Keratinocyte (primary cell): ENCODE measurements around the gene CC2D2B. TPM values are rescaled to one million over a fixed set of nuclear protein-coding genes. Genes with fewer than 3 reads are reported as not detected.

Source experiments
- DNase-seq: peaks from one replicate; pipeline ENCODE4 v3.0.0-alpha.2; 2011; ENCODE audit warnings: low read depth, missing footprints, low spot score
- FAIRE-seq: peaks from 2 replicates; lab custom pipeline; 2011; peaks lifted over from hg19 to GRCh38; lab: Jason Lieb, UNC
- H2AFZ ChIP-seq: 2 replicates; pipeline ENCODE4 v1.6.0; 2012; ENCODE audit warnings: low read length, control low read depth, inconsistent platforms; ENCODE audit not compliant: control insufficient read depth
- H3K27ac ChIP-seq: 2 replicates; pipeline ENCODE4 v1.5.1; 2011; ENCODE audit warnings: low read length; ENCODE audit not compliant: control insufficient read depth, insufficient read depth
- H3K27me3 ChIP-seq: 3 replicates; pipeline ENCODE4 v1.6.0; 2011; ENCODE audit warnings: low read length; ENCODE audit not compliant: control insufficient read depth, insufficient read depth; ENCODE audit errors: extremely low read depth
- H3K36me3 ChIP-seq, 2 experiments: 2 replicates in 1 of 2; 3 replicates in 1 of 2; pipeline ENCODE4 v1.5.1; 2011; ENCODE audit warnings: low read length in 2 of 2, mild to moderate bottlenecking in 1 of 2; ENCODE audit not compliant: control insufficient read depth in 2 of 2, insufficient read depth in 2 of 2; ENCODE audit errors: extremely low read depth in 1 of 2
- H3K4me1 ChIP-seq: 3 replicates; pipeline ENCODE4 v1.5.1; 2011; ENCODE audit warnings: low read length; ENCODE audit not compliant: control insufficient read depth, insufficient read depth; ENCODE audit errors: extremely low read depth
- H3K4me2 ChIP-seq: 3 replicates; pipeline ENCODE4 v1.6.0; 2011; ENCODE audit warnings: low read depth, low read length; ENCODE audit not compliant: control insufficient read depth, insufficient read depth; ENCODE audit errors: extremely low read depth
- H3K4me3 ChIP-seq, 3 experiments: fragments of 200-600 bp in 1 of 3; sonication (generic) in 1 of 3; 2 replicates in 2 of 3; 3 replicates in 1 of 3; pipeline ENCODE4 v1.5.1; 2011 to 2016; ENCODE audit warnings: low read length in 3 of 3, mild to moderate bottlenecking in 3 of 3, control low read depth in 2 of 3, inconsistent platforms in 1 of 3, low read depth in 1 of 3, mixed read lengths in 1 of 3, mixed run types in 1 of 3, moderate library complexity in 1 of 3; ENCODE audit not compliant: control insufficient read depth in 2 of 3, insufficient read depth in 2 of 3; ENCODE audit errors: extremely low read depth in 1 of 3
- H3K79me2 ChIP-seq: 2 replicates; pipeline ENCODE4 v1.6.0; 2012; ENCODE audit warnings: low read length; ENCODE audit not compliant: control insufficient read depth, insufficient read depth
- H3K9ac ChIP-seq: 3 replicates; pipeline ENCODE4 v1.6.0; 2011; ENCODE audit warnings: low read length; ENCODE audit not compliant: control insufficient read depth, insufficient read depth; ENCODE audit errors: extremely low read depth
- H3K9me1 ChIP-seq: 3 replicates; pipeline ENCODE4 v1.6.0; 2011; ENCODE audit warnings: low read length; ENCODE audit not compliant: control insufficient read depth, insufficient read depth; ENCODE audit errors: extremely low read depth
- H3K9me3 ChIP-seq: 2 replicates; pipeline ENCODE4 v1.5.1; 2012; ENCODE audit warnings: low read depth, low read length; ENCODE audit not compliant: control insufficient read depth
- H4K20me1 ChIP-seq: 3 replicates; pipeline ENCODE4 v1.6.0; 2011; ENCODE audit warnings: low read length; ENCODE audit not compliant: control insufficient read depth, insufficient read depth; ENCODE audit errors: extremely low read depth
- CTCF ChIP-seq, 3 experiments: IDR thresholded peaks in 1 of 3; conservative IDR thresholded peaks in 1 of 3; optimal IDR thresholded peaks in 1 of 3; 2 replicates in 2 of 3; 3 replicates in 1 of 3; pipeline versions ENCODE3 to v1.5.1; 2011; ENCODE audit warnings: low read length in 3 of 3, mild to moderate bottlenecking in 3 of 3, moderate library complexity in 2 of 3, control low read depth in 1 of 3, inconsistent platforms in 1 of 3; ENCODE audit not compliant: insufficient read depth in 2 of 3; ENCODE audit errors: extremely low read depth in 1 of 3
- EZH2 ChIP-seq: IDR thresholded peaks from one replicate; pipeline ENCODE4 v1.6.1; 2012; ENCODE audit warnings: inconsistent platforms, mild to moderate bottlenecking, low read length, moderate library complexity
- dilution Hi-C: fragments of 300-500 bp; cut with MboI; formaldehyde crosslinking; loops from one replicate; pipeline ENCODE4 v1.7.0; 2020; ENCODE audit warnings: low sequenced_read_pairs; ENCODE audit not compliant: extremely low pct_ligation_motif_present
- polyA plus RNA-seq, 5 experiments: library from polyadenylated mRNA; depleted of rRNA in 3 of 5; stranded (reverse) in 3 of 5; stranded (forward) in 1 of 5; unstranded in 1 of 5; fragments of >200 nt; gene quantifications; 1 replicate in 1 of 5; 2 replicates in 3 of 5; 3 replicates in 1 of 5; pipeline versions ENCODE4 v1.2.1 to v1.2.3, GENCODE V29; 2011 to 2012; ENCODE audit warnings: missing spikeins in 2 of 5, low read depth in 1 of 5, low replicate concordance in 1 of 5

CC2D2B gene
- polyA plus RNA-seq, 1 donor (not counting 4 experiments of a cell fraction or from before 2014, with no cell fraction given): 0.10 TPM

- Histone ChIP-seq H3K4me2 (no peak overlapping the region), H3K4me1 (peaks cover 4% of the 10 kb centered on the region), H3K79me2 (no peaks in the 10 kb centered on the region), H3K9me3 (no peaks in the 10 kb centered on the region), H3K27ac (no peak overlapping the region), H3K9me1 (no peaks in the 10 kb centered on the region), H3K4me3 (no peak overlapping the region), H3K36me3 (no peaks in the 10 kb centered on the region), H3K9ac (no peak overlapping the region), H3K27me3 (no peaks in the 10 kb centered on the region), H4K20me1 (no peaks in the 10 kb centered on the region), H2AFZ (no peak overlapping the region)
- DNase-seq: no peak
- no peak for TF ChIP-seq EZH2
- TF ChIP-seq CTCF (optimal IDR thresholded peaks at IDR 0.05 in 1 of 3, IDR thresholded peaks at IDR 0.05 in 1 of 3, conservative IDR thresholded peaks at IDR 0.05 in 1 of 3; ENCODE audit: extremely low read depth in 1 of 3, insufficient read depth in 2 of 3, low read length in 3 of 3): no peak
- FAIRE-seq: no peak
- dilution Hi-C loops: no loop called here
Observed at GRCh38 chr10:96034625-96035024, 126.8 kb downstream of the CC2D2B start.

- H3K4me2 ChIP-seq: no peak overlapping the region
- no peaks in the 10 kb centered on the region for H3K9me1 ChIP-seq
- H3K9ac ChIP-seq: no peak overlapping the region
- no peak for TF ChIP-seq EZH2
- TF ChIP-seq CTCF (optimal IDR thresholded peaks at IDR 0.05 in 1 of 3, IDR thresholded peaks at IDR 0.05 in 1 of 3, conservative IDR thresholded peaks at IDR 0.05 in 1 of 3; ENCODE audit: extremely low read depth in 1 of 3, insufficient read depth in 2 of 3, low read length in 3 of 3): no peak
- H3K9me3 ChIP-seq: no peaks in the 10 kb centered on the region
- FAIRE-seq (no peak), DNase-seq (no peak)
- H2AFZ ChIP-seq: no peak overlapping the region
- H3K27me3 ChIP-seq: no peaks in the 10 kb centered on the region
- dilution Hi-C loops: no loop called here
- H3K36me3 ChIP-seq: no peaks in the 10 kb centered on the region
- peaks cover 4% of the 10 kb centered on the region for H3K4me1 ChIP-seq
- no peaks in the 10 kb centered on the region for H4K20me1 ChIP-seq
- H3K79me2 ChIP-seq: peaks cover 2% of the 10 kb centered on the region
- no peak overlapping the region for H3K27ac ChIP-seq
- H3K4me3 ChIP-seq: no peak overlapping the region
Observed at GRCh38 chr10:96038476-96039387, 131.0 kb downstream of the CC2D2B start.
